ENCODE results near the gene MYOT. TPM values are rescaled to one million over a fixed set of nuclear protein-coding genes. Genes with fewer than 3 reads are reported as not detected.

MYOT gene
- total RNA-seq (2014; rRNA removed; shearing (Covaris generic)) (not detected in 2 replicates), polyA plus RNA-seq (2016; fragmentation: Nextera tagmentation; extraction: Ambion mirVana) (0.39 TPM in 1 of 2 replicates, not detected in the other)

GRCh38 chr5:137867664-137868063 lies at the start of gene MYOT:
Gene MYOT (plus strand): TSS chr5:137867860. CDS start chr5:137870652, 2,792 bp downstream.
- H4K20me1 ChIP-seq (ENCODE audit: insufficient read depth), result no peaks in the 10 kb centered on the region
- no peak within 1 kb of the TSS for H3K4me2 ChIP-seq (ENCODE audit: unreplicated experiment)
- H3K4me1 ChIP-seq (ENCODE audit: insufficient read depth), result no peaks in the 10 kb centered on the region
- H3K27ac ChIP-seq, result no peak within 1 kb of the TSS
- H3K9me3 ChIP-seq (ENCODE audit: low read depth), result no peaks in the 10 kb centered on the region
- WGBS, 2 experiments (ENCODE audit: low coverage in 1 of 2, low lambda C conversion rate in 2 of 2, missing lambda C conversion rate in 2 of 2), result 48 to 53% methylated on average over 3 of the region's 3 CpGs
- no peaks in the 10 kb centered on the region for H3K79me2 ChIP-seq (ENCODE audit: insufficient read depth)
- no peak for TF ChIP-seq EZH2 (IDR thresholded peaks at IDR 0.05; ENCODE audit: insufficient read depth, poor library complexity, severe bottlenecking)
- no peak for TF ChIP-seq EZH2phosphoT487 (IDR thresholded peaks at IDR 0.05; ENCODE audit: insufficient read depth, low read depth)
- H3K9ac ChIP-seq, result no peak within 1 kb of the TSS
- H2AFZ ChIP-seq, result no peak within 1 kb of the TSS
- in situ Hi-C loops (cut with MboI), result no loop called here
- H3K9me2 ChIP-seq (ENCODE audit: insufficient read depth), result no peaks in the 10 kb centered on the region
- no peaks in the 10 kb centered on the region for H3F3A ChIP-seq (ENCODE audit: insufficient read depth)
- no peaks in the 10 kb centered on the region for H3K36me3 ChIP-seq (ENCODE audit: low read depth)
- no peaks in the 10 kb centered on the region for H3K27me3 ChIP-seq (replicated peaks; ENCODE audit: insufficient read depth)
- no peak within 1 kb of the TSS for H3K4me3 ChIP-seq
- no peak for DNase-seq

GRCh38 chr5:137819766-137820165 lies 47.9 kb upstream of the MYOT start:
- Histone ChIP-seq H3K9me3 (ENCODE audit: low read depth) (no peaks in the 10 kb centered on the region), H4K20me1 (ENCODE audit: insufficient read depth) (no peaks in the 10 kb centered on the region), H3K36me3 (ENCODE audit: low read depth) (no peaks in the 10 kb centered on the region), H3K9me2 (ENCODE audit: insufficient read depth) (no peaks in the 10 kb centered on the region), H3K4me1 (ENCODE audit: insufficient read depth) (no peaks in the 10 kb centered on the region), H2AFZ (no peak overlapping the region), H3K9ac (no peak overlapping the region), H3K79me2 (ENCODE audit: insufficient read depth) (no peaks in the 10 kb centered on the region), H3K27me3 (replicated peaks; ENCODE audit: insufficient read depth) (no peaks in the 10 kb centered on the region), H3F3A (ENCODE audit: insufficient read depth) (no peaks in the 10 kb centered on the region), H3K4me2 (ENCODE audit: unreplicated experiment) (no peak overlapping the region), H3K27ac (no peak overlapping the region), H3K4me3 (no peak overlapping the region)
- WGBS, 2 experiments (ENCODE audit: low coverage in 1 of 2, low lambda C conversion rate in 2 of 2, missing lambda C conversion rate in 2 of 2), result 81 to 84% methylated on average over 1 of the region's 1 CpG
- DNase-seq, result no peak
- in situ Hi-C loops (cut with MboI), result no loop called here
- TF ChIP-seq EZH2 (IDR thresholded peaks at IDR 0.05; ENCODE audit: insufficient read depth, poor library complexity, severe bottlenecking) (no peak), EZH2phosphoT487 (IDR thresholded peaks at IDR 0.05; ENCODE audit: insufficient read depth, low read depth) (no peak)

- H3K4me3 ChIP-seq, result no peak overlapping the region
- 46 to 53% methylated on average over 6 of the region's 6 CpGs for WGBS, 2 experiments (ENCODE audit: low coverage in 1 of 2, low lambda C conversion rate in 2 of 2, missing lambda C conversion rate in 2 of 2)
- no peak overlapping the region for H2AFZ ChIP-seq
- no peaks in the 10 kb centered on the region for H3K9me2 ChIP-seq (ENCODE audit: insufficient read depth)
- no peaks in the 10 kb centered on the region; the same call in 1 of the 2 replicates for H3K27me3 ChIP-seq (replicated peaks; ENCODE audit: insufficient read depth)
- no peaks in the 10 kb centered on the region for H3F3A ChIP-seq (ENCODE audit: insufficient read depth)
- no peak overlapping the region for H3K27ac ChIP-seq
- no peak overlapping the region for H3K9ac ChIP-seq
- no peak overlapping the region for H3K4me2 ChIP-seq (ENCODE audit: unreplicated experiment)
- H3K36me3 ChIP-seq (ENCODE audit: low read depth), result no peaks in the 10 kb centered on the region
- peak; percentile 49 for DNase-seq
- no peaks in the 10 kb centered on the region for H3K79me2 ChIP-seq (ENCODE audit: insufficient read depth)
- no peaks in the 10 kb centered on the region for H3K4me1 ChIP-seq (ENCODE audit: insufficient read depth)
- in situ Hi-C loops (cut with MboI), result no loop called here
- TF ChIP-seq EZH2 (IDR thresholded peaks at IDR 0.05; ENCODE audit: insufficient read depth, poor library complexity, severe bottlenecking) (no peak), EZH2phosphoT487 (IDR thresholded peaks at IDR 0.05; ENCODE audit: insufficient read depth, low read depth) (no peak)
- no peaks in the 10 kb centered on the region for H4K20me1 ChIP-seq (ENCODE audit: insufficient read depth)
- no peaks in the 10 kb centered on the region for H3K9me3 ChIP-seq (ENCODE audit: low read depth)
Observed at GRCh38 chr5:137822158-137822764, 45.4 kb upstream of the MYOT start.

- Histone ChIP-seq H3F3A (ENCODE audit: insufficient read depth) (no peaks in the 10 kb centered on the region), H3K27me3 (replicated peaks; ENCODE audit: insufficient read depth) (no peaks in the 10 kb centered on the region; the same call in 1 of the 2 replicates), H3K9ac (no peak overlapping the region), H4K20me1 (ENCODE audit: insufficient read depth) (no peaks in the 10 kb centered on the region), H3K4me1 (ENCODE audit: insufficient read depth) (no peaks in the 10 kb centered on the region), H3K9me3 (ENCODE audit: low read depth) (no peaks in the 10 kb centered on the region), H2AFZ (no peak overlapping the region), H3K27ac (no peak overlapping the region), H3K4me3 (no peak overlapping the region), H3K9me2 (ENCODE audit: insufficient read depth) (no peaks in the 10 kb centered on the region), H3K79me2 (ENCODE audit: insufficient read depth) (no peaks in the 10 kb centered on the region), H3K4me2 (ENCODE audit: unreplicated experiment) (no peak overlapping the region), H3K36me3 (ENCODE audit: low read depth) (no peaks in the 10 kb centered on the region)
- 90 to 91% methylated on average over 1 of the region's 1 CpG for WGBS, 2 experiments (ENCODE audit: low coverage in 1 of 2, low lambda C conversion rate in 2 of 2, missing lambda C conversion rate in 2 of 2)
- no peak for TF ChIP-seq EZH2 (IDR thresholded peaks at IDR 0.05; ENCODE audit: insufficient read depth, poor library complexity, severe bottlenecking)
- TF ChIP-seq EZH2phosphoT487 (IDR thresholded peaks at IDR 0.05; ENCODE audit: insufficient read depth, low read depth), result no peak
- no peak for DNase-seq
- in situ Hi-C loops (cut with MboI), result no loop called here
Observed at GRCh38 chr5:137822984-137823383, 44.7 kb upstream of the MYOT start.

Data from GM23248 (cell line).